OCI-LY1 (cell line): ENCODE data around the gene PACRG.

Source experiments
- H2AFZ ChIP-seq: fragments of 200-600 bp; sonication (generic), shearing (Covaris generic); 2 replicates; pipeline ENCODE4 v1.6.0; 2014; ENCODE audit warnings: antibody characterized with exemption, mild to moderate bottlenecking, low read length
- H3F3A ChIP-seq: fragments of 200-600 bp; sonication (generic), shearing (Covaris generic); 2 replicates; pipeline ENCODE4 v1.6.0; 2014; ENCODE audit warnings: mild to moderate bottlenecking, antibody characterized with exemption, low read length, moderate library complexity; ENCODE audit not compliant: insufficient read depth
- H3K27ac ChIP-seq: fragments of 200-600 bp; sonication (generic); 2 replicates; pipeline ENCODE4 v1.5.1; 2014; ENCODE audit warnings: low read length, mixed run types, mild to moderate bottlenecking, low read depth; ENCODE audit not compliant: poor library complexity, severe bottlenecking
- H3K27me3 ChIP-seq: fragments of 200-600 bp; sonication (generic); 2 replicates; pipeline ENCODE4 v1.6.0; 2014; ENCODE audit warnings: antibody characterized with exemption, mild to moderate bottlenecking, low read length, moderate library complexity; ENCODE audit not compliant: insufficient read depth
- H3K36me3 ChIP-seq: fragments of 200-600 bp; sonication (generic); 2 replicates; pipeline ENCODE4 v1.6.1; 2014; ENCODE audit warnings: mild to moderate bottlenecking, antibody characterized with exemption, low read length, moderate library complexity, mixed read lengths; ENCODE audit not compliant: insufficient read depth
- H3K4me1 ChIP-seq: fragments of 200-600 bp; sonication (generic); 2 replicates; pipeline ENCODE4 v1.5.1; 2014; ENCODE audit warnings: mild to moderate bottlenecking, low read length, moderate library complexity; ENCODE audit not compliant: insufficient read depth, severe bottlenecking
- H3K4me2 ChIP-seq: fragments of 200-600 bp; sonication (generic), shearing (Covaris generic); 2 replicates; pipeline ENCODE4 v1.6.1; 2014; ENCODE audit warnings: low read length
- H3K4me3 ChIP-seq: fragments of 200-600 bp; sonication (generic); 2 replicates; pipeline ENCODE4 v1.5.1; 2014; ENCODE audit warnings: low read length, low read depth, mild to moderate bottlenecking, mixed read lengths; ENCODE audit not compliant: poor library complexity, severe bottlenecking
- H3K79me2 ChIP-seq: fragments of 200-600 bp; shearing (Covaris generic); 2 replicates; pipeline ENCODE4 v1.6.1; 2016; ENCODE audit warnings: mixed run types, low read length, mixed read lengths; ENCODE audit not compliant: insufficient read depth
- H3K9ac ChIP-seq: fragments of 200-600 bp; sonication (generic), shearing (Covaris generic); 2 replicates; pipeline ENCODE4 v1.6.1; 2014; ENCODE audit warnings: mild to moderate bottlenecking, low read length, mixed read lengths
- H3K9me2 ChIP-seq: fragments of 200-600 bp; sonication (generic), shearing (Covaris generic); 2 replicates; pipeline ENCODE4 v1.6.1; 2014; ENCODE audit warnings: low read depth, mild to moderate bottlenecking, low read length, mixed read lengths
- H3K9me3 ChIP-seq: fragments of 200-600 bp; shearing (Covaris generic); 2 replicates; pipeline ENCODE4 v1.6.1; 2014; ENCODE audit warnings: low read length, mixed read lengths
- H4K20me1 ChIP-seq: fragments of 200-600 bp; sonication (generic), shearing (Covaris generic); 2 replicates; pipeline ENCODE4 v1.6.0; 2016; ENCODE audit warnings: mild to moderate bottlenecking, low read length; ENCODE audit not compliant: insufficient read depth
- EZH2 ChIP-seq: fragments of 200-600 bp; sonication (generic), shearing (Covaris generic); IDR thresholded peaks from 2 replicates; pipeline ENCODE4 v1.8.0; 2017; ENCODE audit warnings: borderline replicate concordance, mixed run types, mild to moderate bottlenecking, antibody characterized with exemption, low read length, moderate library complexity, mixed read lengths
- TF ChIP-seq, protein P1 (sequence below): fragments of 200-600 bp; sonication (generic), shearing (Covaris generic); IDR thresholded peaks from 2 replicates; pipeline ENCODE4 v1.5.1; 2017; ENCODE audit warnings: mild to moderate bottlenecking, antibody characterized with exemption, low read length, moderate library complexity, mixed read lengths

The PACRG gene

DNA sequence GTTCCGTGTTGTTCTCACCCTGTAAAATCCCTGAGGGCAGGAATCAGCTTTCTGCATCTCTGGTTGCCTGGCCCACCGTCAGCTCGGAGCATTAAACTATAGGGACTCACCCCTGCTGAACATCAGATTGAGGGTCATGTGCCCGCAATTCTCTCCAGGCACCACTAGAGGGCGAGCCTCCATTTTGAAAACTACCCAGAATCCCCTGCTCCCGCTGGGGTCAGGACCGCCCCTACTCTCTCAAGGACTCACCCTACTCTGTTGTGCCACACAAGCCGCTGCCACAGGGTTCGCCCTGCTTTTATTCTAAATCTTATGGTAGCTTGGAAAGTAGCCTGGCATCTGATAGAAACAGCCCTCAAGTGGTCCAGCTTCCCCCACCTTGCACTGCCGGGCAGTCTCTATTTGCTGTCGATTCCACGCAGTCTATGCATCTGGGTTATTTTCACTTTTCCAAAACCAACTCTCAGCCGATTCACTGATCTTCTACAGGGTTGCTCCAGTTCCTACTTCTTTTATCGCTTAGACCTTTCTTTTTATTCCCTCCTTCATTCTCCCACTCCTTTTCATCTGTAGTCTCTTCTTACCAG is 442.6 kb downstream of the PACRG start:
- Histone ChIP-seq H3K27ac (no peak overlapping the region), H3K4me3 (no peak overlapping the region), H3K4me2 (peak overlapping the region; percentile 44; the same call in 1 of the 2 replicates), H3K9me3 (no peaks in the 10 kb centered on the region; the same call in 1 of the 2 replicates), H3K27me3 (no peaks in the 10 kb centered on the region), H3K36me3 (no peaks in the 10 kb centered on the region), H4K20me1 (no peaks in the 10 kb centered on the region), H2AFZ (no peak overlapping the region; the same call in 1 of the 2 replicates), H3K4me1 (peaks cover 3% of the 10 kb centered on the region), H3K9me2 (no peaks in the 10 kb centered on the region), H3K9ac (no peak overlapping the region), H3F3A (no peaks in the 10 kb centered on the region), H3K79me2 (no peaks in the 10 kb centered on the region)
- TF ChIP-seq, protein P1, sequence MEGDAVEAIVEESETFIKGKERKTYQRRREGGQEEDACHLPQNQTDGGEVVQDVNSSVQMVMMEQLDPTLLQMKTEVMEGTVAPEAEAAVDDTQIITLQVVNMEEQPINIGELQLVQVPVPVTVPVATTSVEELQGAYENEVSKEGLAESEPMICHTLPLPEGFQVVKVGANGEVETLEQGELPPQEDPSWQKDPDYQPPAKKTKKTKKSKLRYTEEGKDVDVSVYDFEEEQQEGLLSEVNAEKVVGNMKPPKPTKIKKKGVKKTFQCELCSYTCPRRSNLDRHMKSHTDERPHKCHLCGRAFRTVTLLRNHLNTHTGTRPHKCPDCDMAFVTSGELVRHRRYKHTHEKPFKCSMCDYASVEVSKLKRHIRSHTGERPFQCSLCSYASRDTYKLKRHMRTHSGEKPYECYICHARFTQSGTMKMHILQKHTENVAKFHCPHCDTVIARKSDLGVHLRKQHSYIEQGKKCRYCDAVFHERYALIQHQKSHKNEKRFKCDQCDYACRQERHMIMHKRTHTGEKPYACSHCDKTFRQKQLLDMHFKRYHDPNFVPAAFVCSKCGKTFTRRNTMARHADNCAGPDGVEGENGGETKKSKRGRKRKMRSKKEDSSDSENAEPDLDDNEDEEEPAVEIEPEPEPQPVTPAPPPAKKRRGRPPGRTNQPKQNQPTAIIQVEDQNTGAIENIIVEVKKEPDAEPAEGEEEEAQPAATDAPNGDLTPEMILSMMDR = peak; percentile 80
- no peak for TF ChIP-seq EZH2

DNA sequence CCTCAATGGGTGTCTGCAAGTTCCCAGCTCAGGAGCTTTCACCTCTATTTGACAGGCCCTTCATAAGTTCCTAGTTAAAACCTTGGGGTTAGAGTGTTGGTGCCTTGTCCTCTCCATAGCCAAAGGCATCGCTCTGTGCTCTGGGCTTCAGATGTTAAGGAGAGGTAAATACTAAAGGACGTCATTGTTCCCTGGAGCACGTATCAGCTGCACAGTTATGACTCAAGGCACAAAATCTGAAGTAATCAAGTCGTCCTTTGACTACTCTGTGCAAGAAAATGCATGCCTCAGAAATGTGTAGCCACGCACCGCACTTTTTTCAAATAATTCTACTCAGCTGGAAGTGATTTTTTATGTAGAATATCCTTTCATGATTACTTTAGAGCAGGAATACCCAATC is 446.0 kb downstream of the PACRG start:
- H3K79me2 ChIP-seq = no peaks in the 10 kb centered on the region
- peaks cover 3% of the 10 kb centered on the region for H3K4me1 ChIP-seq
- no peaks in the 10 kb centered on the region for H3K36me3 ChIP-seq
- H3K27me3 ChIP-seq = no peaks in the 10 kb centered on the region
- H3K9me2 ChIP-seq = no peaks in the 10 kb centered on the region
- TF ChIP-seq, protein P1 = no peak
- no peaks in the 10 kb centered on the region; the same call in 1 of the 2 replicates for H3K9me3 ChIP-seq
- H2AFZ ChIP-seq = no peak overlapping the region
- H3K4me2 ChIP-seq = no peak overlapping the region
- H3K4me3 ChIP-seq = no peak overlapping the region
- H3K9ac ChIP-seq = no peak overlapping the region
- no peaks in the 10 kb centered on the region for H3F3A ChIP-seq
- H4K20me1 ChIP-seq = no peaks in the 10 kb centered on the region
- no peak overlapping the region for H3K27ac ChIP-seq

DNA sequence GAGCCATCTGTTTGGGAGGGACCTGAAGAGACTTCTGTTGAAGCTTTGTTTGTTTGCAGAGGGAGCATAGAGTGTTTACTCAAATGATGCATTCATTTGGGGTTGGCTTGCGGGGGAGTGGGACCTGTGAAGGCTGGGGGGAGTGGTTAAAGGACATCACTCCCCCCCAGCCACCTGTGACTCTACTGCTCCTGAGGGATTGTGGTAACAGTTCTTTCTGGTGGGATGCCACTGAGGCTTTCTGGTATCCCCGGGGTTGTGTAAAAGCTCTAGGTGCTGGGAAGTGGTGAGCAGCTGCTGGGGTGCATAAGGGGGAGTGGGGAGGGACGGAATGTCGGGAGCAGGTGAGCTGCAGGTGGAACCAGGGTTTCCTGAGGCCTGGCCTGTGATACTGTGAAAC is 447.5 kb downstream of the PACRG start:
- no peak overlapping the region for H3K27ac ChIP-seq

More for the DNA sequence above, 447.5 kb downstream of the PACRG start:
- Histone ChIP-seq H4K20me1 (no peaks in the 10 kb centered on the region), H3K9ac (no peak overlapping the region), H3K36me3 (no peaks in the 10 kb centered on the region), H3K27me3 (no peaks in the 10 kb centered on the region), H3K4me1 (peaks cover 3% of the 10 kb centered on the region), H3K9me2 (no peaks in the 10 kb centered on the region), H2AFZ (no peak overlapping the region), H3K4me3 (no peak overlapping the region), H3F3A (no peaks in the 10 kb centered on the region), H3K79me2 (no peaks in the 10 kb centered on the region), H3K9me3 (no peaks in the 10 kb centered on the region; the same call in 1 of the 2 replicates), H3K4me2 (no peak overlapping the region)
- TF ChIP-seq, protein P1 = no peak
